HG03558 (cell line): ENCODE results near the gene SPDEF.

Experiments
- ATAC-seq: cut with Tn5 transposase; IDR thresholded peaks from one replicate; pipeline ENCODE4 v1.9.1; 2021; ENCODE audit warnings: moderate number of reproducible peaks; ENCODE audit not compliant: unreplicated experiment; ENCODE audit errors: extremely low read depth

SPDEF gene

DNA sequence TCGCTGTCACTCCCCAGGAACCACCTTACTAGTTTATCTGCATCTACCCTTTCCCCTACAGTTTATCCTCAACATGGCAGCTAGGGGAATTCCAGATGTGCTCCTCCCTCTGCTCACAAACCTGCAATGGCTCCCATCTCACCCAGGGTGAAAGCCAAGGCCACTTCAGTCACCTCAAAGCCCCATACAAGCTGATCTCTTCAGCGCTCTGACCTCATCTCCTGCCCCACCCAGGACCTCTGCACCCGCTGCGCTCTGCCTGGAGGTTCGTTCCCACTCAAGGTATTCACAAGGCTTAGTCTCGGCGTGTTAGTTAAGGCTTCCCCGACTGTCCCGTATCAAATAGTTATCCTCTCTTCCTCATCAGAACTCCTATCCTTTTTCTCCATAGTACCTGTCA is 28.6 kb upstream of the SPDEF start:
- no peak for ATAC-seq

DNA sequence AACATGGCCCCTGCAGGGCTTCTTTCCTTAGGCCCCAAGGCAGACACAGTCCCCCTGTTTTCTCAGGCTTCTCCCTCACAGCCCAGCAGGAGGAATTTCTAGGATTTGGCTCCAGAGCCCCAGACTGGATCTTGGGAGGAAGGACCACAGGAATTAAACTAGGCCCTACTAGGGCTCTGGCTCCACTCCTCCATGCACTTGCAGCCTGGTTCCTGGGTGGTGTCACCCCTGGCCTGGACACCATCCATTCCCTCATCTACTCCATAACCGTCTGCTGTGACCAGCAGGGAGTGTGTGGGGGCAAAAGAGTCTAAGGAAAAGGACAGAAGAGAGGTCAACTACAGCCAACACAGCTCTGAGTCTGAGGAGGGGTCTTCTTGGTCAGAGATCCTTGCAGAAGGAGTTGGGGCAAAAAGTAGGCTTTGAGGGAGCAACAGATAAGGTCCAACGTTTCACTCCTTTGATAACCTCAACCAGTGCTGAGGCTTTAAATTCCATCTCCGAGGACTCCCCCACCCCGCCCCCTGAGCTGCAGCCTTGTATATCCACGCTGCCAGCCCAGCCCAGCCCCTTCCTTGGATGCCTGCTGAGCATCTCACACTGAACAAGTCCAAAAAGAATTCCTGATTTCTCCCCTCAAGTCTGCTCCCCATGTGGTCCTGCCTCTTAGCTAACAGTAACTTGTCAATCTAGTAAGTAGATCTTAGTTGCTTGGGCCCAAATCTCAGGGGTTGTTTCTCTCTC is 27.9 kb upstream of the SPDEF start:
- ATAC-seq, result no peak

- ATAC-seq, result no peak
Measured at GRCh38 chr6:34583461-34583860, 27.3 kb upstream of the SPDEF start.

DNA sequence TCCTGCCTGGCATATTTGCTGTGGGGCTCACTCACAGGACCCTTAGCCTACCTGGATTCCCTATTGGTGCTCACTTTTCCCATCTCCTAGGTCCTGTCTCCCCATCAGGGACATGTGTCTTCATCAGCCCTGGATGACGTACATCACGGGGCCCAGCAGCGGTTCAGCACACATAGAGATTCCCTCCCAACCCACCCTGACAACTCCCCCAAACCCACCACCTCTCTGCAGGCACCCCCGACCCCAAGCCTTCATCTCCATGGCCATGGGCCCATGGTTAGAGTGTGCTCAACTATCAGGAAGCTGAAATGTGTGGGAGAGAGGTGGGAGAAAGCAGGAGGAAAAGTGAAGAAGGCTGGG is 25.4 kb upstream of the SPDEF start:
- no peak for ATAC-seq

GRCh38 chr6:34580707-34581560 is 24.8 kb upstream of the SPDEF start:
- no peak for ATAC-seq

GRCh38 chr6:34578445-34579262 is 22.5 kb upstream of the SPDEF start:
- ATAC-seq, result no peak

GRCh38 chr6:34576286-34576955 is 20.3 kb upstream of the SPDEF start:
- ATAC-seq, result no peak

- ATAC-seq, result no peak
Measured at GRCh38 chr6:34575326-34575725, 19.2 kb upstream of the SPDEF start.

DNA sequence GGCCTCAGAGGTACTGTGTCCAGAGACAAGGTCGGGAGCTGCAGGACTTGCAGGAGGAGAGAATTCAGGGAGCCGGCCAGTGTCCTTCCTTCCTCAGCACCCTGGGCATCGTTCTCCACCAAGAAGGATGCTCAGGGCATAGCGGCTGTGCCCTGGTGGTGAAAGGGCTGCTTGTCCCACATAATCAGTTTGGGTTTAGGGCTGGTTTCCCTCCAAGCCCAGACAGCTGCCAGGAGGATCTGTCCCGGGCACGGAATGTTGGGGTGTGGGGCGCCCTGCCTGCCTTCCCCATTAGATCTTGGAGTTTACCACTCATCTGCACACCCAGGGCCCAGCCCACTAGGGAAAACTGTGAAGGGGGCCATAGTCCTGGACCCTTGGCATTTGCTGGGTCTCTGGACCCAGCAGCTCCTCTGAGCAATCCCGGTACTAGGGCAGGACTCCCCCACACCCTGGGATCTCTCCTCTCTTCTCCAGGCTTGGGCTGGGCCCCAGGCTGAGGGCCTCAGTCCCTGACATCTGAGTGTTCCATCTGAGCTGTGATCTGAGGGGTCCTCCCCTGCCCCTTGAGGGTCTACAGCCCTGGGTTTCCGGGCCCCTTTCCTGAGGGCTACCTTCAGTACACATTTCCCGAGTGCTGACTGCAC is 18.6 kb upstream of the SPDEF start:
- no peak for ATAC-seq

DNA sequence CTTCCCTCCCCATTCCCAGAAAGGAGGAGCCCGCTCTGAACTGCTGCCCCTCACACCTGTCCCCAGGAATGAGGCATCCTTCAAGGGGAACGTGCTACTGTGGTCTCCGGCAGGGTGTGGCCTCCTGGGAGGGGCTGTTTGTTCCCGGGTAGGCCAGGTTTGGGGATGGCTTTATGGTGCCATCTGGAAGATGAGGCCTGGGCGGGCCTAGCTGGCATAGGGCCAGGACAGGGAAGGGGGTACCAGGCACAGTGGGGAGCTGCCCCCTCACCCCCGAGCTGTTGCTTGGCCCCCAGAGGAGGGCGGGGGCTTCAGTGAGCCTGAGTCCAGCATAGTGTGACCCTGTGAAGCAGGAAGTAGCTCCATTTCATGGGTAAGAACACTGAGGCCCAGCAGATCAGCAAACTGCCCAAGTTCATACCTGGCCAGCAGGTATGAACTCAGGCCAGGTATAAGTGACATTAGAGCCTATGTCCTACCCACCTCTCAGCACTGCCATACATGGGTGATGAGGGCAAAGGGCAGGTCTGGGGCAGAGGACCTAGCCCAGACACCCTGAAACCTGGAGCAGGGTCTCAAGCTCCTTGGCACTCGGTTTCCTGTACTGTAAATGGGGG is 17.5 kb upstream of the SPDEF start:
- ATAC-seq, result no peak

DNA sequence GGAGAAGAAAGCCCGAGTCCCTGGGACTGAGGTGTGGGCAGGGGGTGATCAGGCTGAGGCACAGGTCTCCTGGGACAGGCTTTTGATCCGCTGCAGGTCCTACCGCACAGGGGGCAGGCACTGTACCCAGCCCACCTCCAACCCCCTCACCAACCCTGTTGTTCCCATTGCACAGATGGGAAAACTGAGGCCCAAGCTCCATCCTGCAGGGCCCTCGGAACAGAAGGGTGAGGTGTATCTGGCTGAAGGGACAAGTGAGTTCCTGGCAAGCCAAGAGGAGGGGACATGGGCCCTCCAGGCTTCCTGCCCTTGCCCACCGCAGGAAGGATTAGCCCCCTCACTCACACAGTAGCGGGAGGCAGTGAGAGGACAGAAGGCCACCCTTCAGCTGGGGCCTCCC is 16.5 kb upstream of the SPDEF start:
- no peak for ATAC-seq

- no peak for ATAC-seq
Measured at GRCh38 chr6:34572021-34572420, 15.9 kb upstream of the SPDEF start.

GRCh38 chr6:34571388-34571787 is 15.3 kb upstream of the SPDEF start:
- no peak for ATAC-seq

GRCh38 chr6:34570066-34570833 is 14.1 kb upstream of the SPDEF start:
- no peak for ATAC-seq

GRCh38 chr6:34569361-34569973 is 13.3 kb upstream of the SPDEF start:
- no peak for ATAC-seq

DNA sequence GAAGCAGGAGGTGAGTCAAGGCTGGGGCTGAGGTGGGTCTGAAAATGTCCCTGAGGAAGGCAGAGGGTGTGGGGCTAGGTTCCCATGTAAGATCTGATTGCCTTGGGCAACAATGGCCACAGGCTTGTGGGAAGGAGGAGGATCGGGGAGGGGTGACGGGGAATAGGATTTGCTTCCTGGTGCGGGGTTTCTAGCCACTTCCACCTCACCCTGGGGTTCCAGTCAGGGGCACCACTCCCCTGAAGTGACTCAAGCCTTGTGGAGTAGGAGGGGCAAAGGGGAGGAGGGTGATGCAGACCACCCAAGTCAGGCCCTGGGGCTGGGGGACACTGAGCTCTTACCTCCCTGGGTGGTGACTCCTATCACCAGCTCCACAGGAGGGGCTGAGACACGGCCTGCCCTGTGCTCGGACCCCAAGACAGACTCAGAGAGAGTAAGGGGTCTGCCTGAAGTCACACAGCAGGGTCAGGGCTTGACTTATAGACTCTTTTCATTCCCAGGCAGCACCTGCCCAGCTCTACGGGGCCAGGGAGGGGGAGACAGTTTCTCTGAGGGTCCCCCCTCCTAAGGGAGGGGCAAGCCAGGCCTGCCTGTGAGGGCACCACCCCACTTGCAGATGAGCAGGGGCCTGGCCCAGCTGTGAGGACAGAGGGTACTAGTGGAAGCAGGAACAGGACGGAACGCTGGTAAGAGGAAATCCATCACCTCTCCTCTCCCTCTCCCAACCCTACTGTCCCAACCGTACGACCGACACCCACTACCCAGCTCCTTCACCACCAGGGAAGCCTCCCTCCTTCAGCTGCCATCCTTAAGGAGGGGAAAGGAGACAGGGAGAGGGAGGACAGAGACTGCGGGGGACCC is 12.4 kb upstream of the SPDEF start:
- no peak for ATAC-seq

DNA sequence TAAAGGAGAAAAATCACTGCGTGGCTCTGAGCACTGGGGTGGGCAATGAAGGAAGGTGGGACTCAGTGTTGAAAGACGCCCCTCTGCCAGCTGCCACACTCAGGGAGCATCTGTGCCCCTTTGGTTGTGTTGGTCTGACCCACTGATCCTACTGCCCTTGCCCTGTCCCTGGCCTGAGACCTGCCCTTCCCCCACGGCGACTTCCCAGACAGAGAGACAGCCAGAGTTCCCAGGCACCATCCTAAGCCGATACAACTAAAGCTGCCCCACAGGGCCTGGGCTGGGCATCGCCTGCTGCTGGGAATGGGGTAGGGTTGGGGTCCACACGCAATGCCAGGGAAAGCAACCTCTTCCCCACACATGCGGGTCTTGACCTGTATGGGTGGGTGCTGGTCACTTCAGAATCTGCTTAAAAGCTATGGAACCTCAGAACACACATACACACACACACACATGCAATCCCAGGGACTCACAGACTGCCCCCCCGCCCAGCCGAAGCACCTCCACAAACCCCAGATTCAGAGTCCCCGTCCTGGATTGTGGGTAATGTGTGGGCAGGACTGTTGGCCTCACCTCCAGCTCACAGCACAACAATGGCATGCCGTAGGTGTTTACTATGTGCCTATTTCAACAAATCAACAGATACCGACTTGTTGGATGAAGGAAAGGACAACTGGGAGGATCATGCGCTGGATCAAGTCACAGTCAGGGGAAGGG is 10.9 kb upstream of the SPDEF start:
- ATAC-seq, result no peak
